HPDE6-E6E7 (cell line): ENCODE results near the gene JARID2.

Experiments used
- DNase-seq: peaks from one replicate; pipeline ENCODE4 v3.0.0; 2011; ENCODE audit warnings: missing footprints; ENCODE audit errors: extremely low spot score

Gene JARID2

GRCh38 chr6:15461127-15461944 is 215.5 kb downstream of the JARID2 start:
- no peak for DNase-seq

DNA sequence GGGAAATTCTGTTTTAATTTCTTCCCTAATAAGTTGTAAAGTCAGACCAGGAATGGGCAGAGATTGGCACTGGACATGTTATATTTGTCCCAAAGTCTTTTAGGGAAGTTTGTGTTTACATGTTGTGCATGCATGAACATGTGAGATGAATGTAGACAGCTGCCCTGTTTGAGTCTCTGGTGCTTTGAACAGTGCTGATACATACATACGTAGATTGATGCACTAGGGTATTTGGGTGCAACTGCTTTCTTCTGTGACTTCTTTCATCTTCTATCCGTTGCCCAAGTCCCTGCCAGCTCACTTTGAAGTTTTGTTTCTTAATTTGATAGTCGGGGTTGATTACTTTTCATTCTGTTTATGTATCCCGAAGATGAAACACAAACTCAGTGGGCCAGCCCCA is 216.4 kb downstream of the JARID2 start:
- DNase-seq, result no peak

- DNase-seq, result no peak
These were observed 217.1 kb downstream of the JARID2 start for GRCh38 chr6:15462717-15463525.

DNA sequence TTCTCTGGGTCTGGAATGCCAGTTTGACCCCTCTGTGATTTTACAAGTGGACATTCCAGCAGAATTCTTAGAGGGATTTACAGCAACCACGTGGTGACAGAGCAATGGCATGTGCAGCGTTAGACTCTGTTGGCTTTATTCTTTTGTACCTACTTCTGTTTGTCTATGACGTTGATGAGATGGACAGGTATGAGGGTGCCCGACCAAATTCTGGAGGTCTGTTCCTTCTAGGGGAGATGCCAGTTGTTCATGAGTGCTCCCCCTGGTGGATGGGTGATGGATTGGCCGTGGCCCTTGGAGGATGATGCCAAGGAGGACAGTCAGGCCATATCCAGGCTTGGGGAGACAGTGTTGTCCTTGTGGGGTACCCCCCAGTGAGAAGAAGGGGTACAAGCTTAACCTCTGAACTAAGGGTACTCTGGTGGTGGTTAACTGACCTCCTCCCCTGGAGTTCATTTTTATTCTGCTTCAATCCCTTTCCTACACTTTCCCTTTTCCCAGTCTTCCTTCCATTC is 218.4 kb downstream of the JARID2 start:
- peak; percentile 20 for DNase-seq

DNA sequence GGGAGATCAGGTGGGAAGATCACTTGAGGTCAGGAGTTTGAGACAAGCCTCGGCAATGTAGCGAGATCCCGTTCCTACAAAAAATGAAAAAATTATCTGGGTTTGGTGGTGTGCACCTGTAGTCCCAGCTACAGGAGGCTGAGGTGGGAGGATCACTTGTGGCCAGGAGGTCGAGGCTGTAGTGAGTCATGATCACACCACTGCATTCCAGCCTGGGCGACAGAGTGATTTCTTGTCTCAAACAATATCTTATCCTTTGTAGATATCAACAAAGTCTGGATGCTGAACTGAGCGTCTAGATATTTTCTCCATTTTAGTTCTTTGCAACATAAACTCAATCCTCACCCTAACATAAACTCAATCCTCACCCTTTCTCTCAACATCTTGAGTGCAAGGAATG is 219.3 kb downstream of the JARID2 start:
- DNase-seq, result no peak

DNA sequence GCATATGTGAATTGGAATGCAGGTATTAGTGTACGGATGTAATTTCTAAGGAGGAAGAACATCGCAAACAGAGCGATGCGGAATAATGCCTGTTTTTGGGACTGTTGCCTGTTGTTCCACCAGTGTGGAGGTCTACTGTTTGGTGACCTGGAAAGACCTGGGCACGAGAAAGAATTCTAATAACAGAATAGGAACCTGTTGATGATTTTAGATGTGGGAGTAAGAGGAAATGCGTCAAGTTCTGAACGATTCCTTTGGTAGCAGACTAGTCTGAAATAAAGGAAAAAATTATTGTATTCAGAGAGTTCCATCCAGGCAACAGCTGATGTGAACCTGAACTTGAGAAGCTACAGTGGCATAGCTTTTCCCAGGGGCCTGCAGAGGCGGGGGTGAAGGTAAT is 224.9 kb downstream of the JARID2 start:
- no peak for DNase-seq

GRCh38 chr6:15472621-15473020 is 226.8 kb downstream of the JARID2 start:
- no peak for DNase-seq

GRCh38 chr6:15473174-15473573 is 227.3 kb downstream of the JARID2 start:
- no peak for DNase-seq

- DNase-seq, result no peak
These were observed 227.9 kb downstream of the JARID2 start for GRCh38 chr6:15473741-15474161.

- DNase-seq, result no peak
These were observed 228.3 kb downstream of the JARID2 start for GRCh38 chr6:15474196-15474595.

DNA sequence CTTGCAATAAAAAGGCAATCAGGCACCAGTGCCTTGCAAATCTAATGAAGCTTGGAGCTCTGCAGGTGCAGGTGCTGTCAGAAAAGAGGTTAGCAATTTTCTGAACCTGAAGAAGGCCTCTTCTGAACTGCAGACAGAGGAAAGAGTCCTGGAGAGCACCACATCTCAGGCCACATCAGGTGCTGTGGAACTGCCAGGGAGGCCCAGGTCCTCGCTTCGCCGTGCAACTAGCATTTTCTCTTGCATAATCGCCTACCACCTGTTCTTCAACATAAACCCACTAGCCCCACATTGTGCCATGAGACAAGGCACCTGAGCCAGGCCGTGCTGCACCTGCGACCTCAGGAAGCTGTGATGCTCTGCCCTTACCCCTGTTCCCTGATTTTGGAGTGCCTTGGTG is 229.4 kb downstream of the JARID2 start:
- no peak for DNase-seq

DNA sequence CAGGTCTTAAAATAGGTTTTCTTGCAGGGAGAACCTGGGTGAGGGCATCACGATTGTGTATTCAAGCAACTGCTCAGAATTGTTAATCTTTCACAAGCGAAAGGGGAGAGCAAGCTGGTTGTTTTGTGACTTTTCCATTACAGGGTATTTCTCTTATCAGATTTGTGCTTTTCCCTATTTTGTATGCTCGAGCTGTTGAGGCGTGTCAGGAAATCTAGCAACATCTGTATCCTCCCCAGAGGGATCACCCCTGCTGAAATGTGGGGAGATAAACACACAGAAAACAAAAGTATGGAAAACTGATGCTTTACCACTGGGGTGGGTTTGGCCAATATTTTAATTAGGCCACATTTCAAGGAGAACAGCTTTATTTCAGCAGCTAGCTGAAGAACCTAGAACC is 230.0 kb downstream of the JARID2 start:
- no peak for DNase-seq

- no peak for DNase-seq
These were observed 230.9 kb downstream of the JARID2 start for GRCh38 chr6:15476631-15477380.

DNA sequence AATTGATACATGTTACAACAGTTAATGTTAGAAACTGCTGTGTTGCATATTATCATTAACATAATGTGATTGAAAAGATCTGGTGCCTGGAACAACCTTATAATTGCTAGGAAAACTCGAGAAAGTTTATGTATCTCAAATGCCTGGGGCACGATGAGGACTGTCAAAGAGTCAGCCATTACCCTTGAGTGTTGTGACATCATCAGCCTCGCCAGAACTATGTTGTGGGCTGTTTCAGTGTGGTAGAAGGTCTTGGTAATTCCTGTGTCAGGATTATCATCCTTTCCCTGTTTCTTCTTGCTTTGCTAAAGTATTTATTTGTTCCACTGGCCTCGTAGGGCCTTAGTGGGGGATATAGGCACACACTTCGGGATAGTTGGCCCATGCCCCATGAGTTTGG is 231.9 kb downstream of the JARID2 start:
- no peak for DNase-seq

GRCh38 chr6:15479761-15480160 is 233.9 kb downstream of the JARID2 start:
- peak; percentile 28 for DNase-seq

- DNase-seq, result no peak
These were observed 234.7 kb downstream of the JARID2 start for GRCh38 chr6:15480525-15480924.

DNA sequence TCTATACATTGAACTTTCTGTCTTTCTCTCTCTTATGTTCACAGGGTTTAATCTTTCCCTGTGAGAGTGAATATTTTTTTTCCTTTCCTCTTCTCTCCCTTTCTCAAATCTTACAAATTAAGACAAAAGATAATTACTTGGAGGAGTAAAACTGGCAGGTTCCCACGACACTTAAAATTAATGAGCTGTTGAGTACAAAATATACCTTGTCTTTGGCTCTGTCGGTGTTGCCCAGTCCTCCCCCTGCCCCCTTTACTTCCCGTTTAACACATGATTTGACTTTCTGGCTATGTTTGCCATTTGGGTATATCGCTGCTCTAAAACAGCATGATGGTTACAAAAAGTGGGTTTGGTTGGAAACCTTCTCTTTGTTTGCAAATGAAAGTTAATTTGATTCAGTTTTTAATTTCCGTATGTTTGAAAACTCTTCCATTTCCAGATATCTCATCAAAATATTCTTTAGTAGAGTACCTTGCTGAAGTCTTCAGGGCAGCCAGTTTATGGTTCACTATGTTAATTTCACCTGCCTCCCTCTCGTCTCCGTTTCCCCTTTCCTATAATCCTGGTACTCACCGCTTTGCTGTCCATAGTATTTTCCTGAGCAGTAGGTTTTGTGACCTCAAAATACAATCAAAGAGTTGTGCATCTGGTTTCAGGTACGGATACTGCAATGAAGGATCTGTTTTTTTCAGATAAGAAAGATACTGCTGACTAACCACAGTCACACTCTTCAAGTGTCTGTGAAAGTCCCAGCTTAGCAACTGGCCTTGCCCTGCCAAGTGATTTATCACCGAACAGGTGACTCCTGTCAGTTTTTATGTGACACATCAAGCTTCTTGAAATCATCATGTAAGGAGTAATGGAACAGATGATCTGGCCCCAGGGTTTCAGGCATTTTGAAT is 235.8 kb downstream of the JARID2 start:
- DNase-seq, result no peak

DNA sequence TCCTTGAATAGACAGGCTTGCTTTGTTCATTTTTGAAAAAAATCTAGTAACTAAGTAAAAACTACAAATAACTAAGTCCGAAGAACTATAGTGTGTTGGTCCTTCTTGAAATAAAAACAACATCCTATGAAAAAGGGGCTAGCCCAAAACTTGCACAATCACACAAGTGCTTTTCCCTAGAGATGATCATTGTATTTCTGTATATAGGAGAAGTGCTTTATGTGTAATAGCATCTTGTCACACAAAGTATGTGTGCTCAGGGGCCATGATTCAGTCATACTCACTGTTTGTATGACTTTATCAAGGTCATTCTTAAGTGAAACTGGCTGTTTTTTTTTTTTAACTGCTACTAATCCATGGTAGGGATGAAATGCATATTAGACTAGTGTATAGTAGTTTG is 237.2 kb downstream of the JARID2 start:
- no peak for DNase-seq

DNA sequence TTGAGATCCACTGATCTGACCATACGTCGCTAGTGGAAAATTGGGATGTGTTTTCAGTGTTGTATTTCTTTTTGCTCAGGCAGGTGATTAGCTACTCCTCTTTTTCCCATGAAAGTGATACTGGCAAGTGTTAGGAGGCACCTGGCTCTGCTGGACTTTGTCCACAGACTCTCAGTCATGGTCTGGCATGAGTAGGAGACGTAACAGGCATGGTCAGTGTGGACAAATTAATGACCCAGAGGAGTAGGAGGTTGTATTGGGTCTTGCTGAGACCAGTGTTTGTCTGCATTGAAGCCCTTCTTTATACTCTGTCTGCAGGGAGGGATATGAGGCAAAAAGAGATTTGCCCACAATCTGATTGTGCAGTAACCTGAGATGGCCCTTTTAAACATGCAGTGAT is 238.3 kb downstream of the JARID2 start:
- DNase-seq, result no peak

GRCh38 chr6:15484821-15485220 is 239.0 kb downstream of the JARID2 start:
- no peak for DNase-seq

GRCh38 chr6:15485936-15486335 is 240.1 kb downstream of the JARID2 start:
- peak; percentile 42 for DNase-seq
